DND-41 (cell line): ENCODE results near the gene ANO6.

Source experiments
- ATAC-seq: fragments of 200-7000 bp; cut with Tn5 transposase; 3 replicates; pipeline ENCODE4 v1.9.1; 2021; ENCODE audit warnings: low read depth; ENCODE audit not compliant: insufficient read depth
- DNase-seq: peaks from one replicate; pipeline ENCODE4 v3.0.0-alpha.2; 2020
- H2AFZ ChIP-seq: 2 replicates; pipeline ENCODE4 v1.6.0; 2012; ENCODE audit warnings: low read depth, low read length
- H3K27ac ChIP-seq: 2 replicates; pipeline ENCODE4 v1.5.1; 2012; ENCODE audit warnings: low read length, inconsistent platforms
- H3K27me3 ChIP-seq: fragments of 200-600 bp; sonication (generic); 2 replicates; pipeline ENCODE4 v1.6.0; 2012; ENCODE audit warnings: low read length, mild to moderate bottlenecking, inconsistent platforms; ENCODE audit not compliant: insufficient read depth, poor library complexity
- H3K36me3 ChIP-seq: 2 replicates; pipeline ENCODE4 v1.5.1; 2012; ENCODE audit warnings: low read length, inconsistent platforms; ENCODE audit not compliant: insufficient read depth
- H3K4me1 ChIP-seq: 2 replicates; pipeline ENCODE4 v1.5.1; 2012; ENCODE audit warnings: mild to moderate bottlenecking, low read length; ENCODE audit not compliant: insufficient read depth
- H3K4me2 ChIP-seq: 2 replicates; pipeline ENCODE4 v1.6.0; 2012; ENCODE audit warnings: mild to moderate bottlenecking, moderate library complexity, low read length, inconsistent platforms; ENCODE audit not compliant: insufficient read depth
- H3K4me3 ChIP-seq, 2 experiments: fragments of 200-600 bp in 1 of 2; shearing (Covaris generic) in 1 of 2; 2 replicates each; pipeline ENCODE4 v1.5.1; 2012 to 2016; ENCODE audit warnings: inconsistent platforms in 2 of 2, low read length in 2 of 2, mild to moderate bottlenecking in 2 of 2, low read depth in 1 of 2, moderate library complexity in 1 of 2
- H3K79me2 ChIP-seq: 2 replicates; pipeline ENCODE4 v1.6.0; 2012; ENCODE audit warnings: low read length, inconsistent platforms; ENCODE audit not compliant: insufficient read depth
- H3K9ac ChIP-seq: 2 replicates; pipeline ENCODE4 v1.6.0; 2012; ENCODE audit warnings: low read depth, mild to moderate bottlenecking, inconsistent platforms, low read length, moderate library complexity
- H3K9me3 ChIP-seq: 2 replicates; pipeline ENCODE4 v1.5.1; 2012; ENCODE audit warnings: low read length, moderate library complexity, mild to moderate bottlenecking, inconsistent platforms; ENCODE audit not compliant: insufficient read depth, severe bottlenecking
- H4K20me1 ChIP-seq: 2 replicates; pipeline ENCODE4 v1.6.0; 2012; ENCODE audit warnings: low read length; ENCODE audit not compliant: insufficient read depth
- EZH2 ChIP-seq: IDR thresholded peaks from 3 replicates; pipeline ENCODE4 v1.6.1; 2012; ENCODE audit warnings: borderline replicate concordance, low read depth, mild to moderate bottlenecking, moderate library complexity, low read length, inconsistent platforms; ENCODE audit not compliant: severe bottlenecking
- TF ChIP-seq, protein P1 (sequence below): IDR thresholded peaks from 2 replicates; pipeline ENCODE4 v1.5.1; 2012; ENCODE audit warnings: borderline replicate concordance, low read length, moderate library complexity, mild to moderate bottlenecking; ENCODE audit not compliant: poor library complexity, severe bottlenecking; ENCODE audit errors: extremely low read depth

ANO6 gene

GRCh38 chr12:45278447-45278846, 62.6 kb downstream of the ANO6 start:
- H3K4me1 ChIP-seq, result no peaks in the 10 kb centered on the region
- no peak overlapping the region for H2AFZ ChIP-seq
- H3K27ac ChIP-seq, result no peak overlapping the region
- DNase-seq (no peak), ATAC-seq (no peak)
- H3K9me3 ChIP-seq, result no peaks in the 10 kb centered on the region
- H3K79me2 ChIP-seq, result peaks cover 66% of the 10 kb centered on the region
- H4K20me1 ChIP-seq, result peaks cover 2% of the 10 kb centered on the region; the same call in 1 of the 2 replicates
- H3K4me2 ChIP-seq, result no peak overlapping the region
- no peak overlapping the region for H3K9ac ChIP-seq
- H3K36me3 ChIP-seq, result peaks cover 24% of the 10 kb centered on the region; the same call in 1 of the 2 replicates
- no peak overlapping the region for H3K4me3 ChIP-seq
- H3K27me3 ChIP-seq, result no peaks in the 10 kb centered on the region
- TF ChIP-seq EZH2, result no peak
- TF ChIP-seq, protein P1, sequence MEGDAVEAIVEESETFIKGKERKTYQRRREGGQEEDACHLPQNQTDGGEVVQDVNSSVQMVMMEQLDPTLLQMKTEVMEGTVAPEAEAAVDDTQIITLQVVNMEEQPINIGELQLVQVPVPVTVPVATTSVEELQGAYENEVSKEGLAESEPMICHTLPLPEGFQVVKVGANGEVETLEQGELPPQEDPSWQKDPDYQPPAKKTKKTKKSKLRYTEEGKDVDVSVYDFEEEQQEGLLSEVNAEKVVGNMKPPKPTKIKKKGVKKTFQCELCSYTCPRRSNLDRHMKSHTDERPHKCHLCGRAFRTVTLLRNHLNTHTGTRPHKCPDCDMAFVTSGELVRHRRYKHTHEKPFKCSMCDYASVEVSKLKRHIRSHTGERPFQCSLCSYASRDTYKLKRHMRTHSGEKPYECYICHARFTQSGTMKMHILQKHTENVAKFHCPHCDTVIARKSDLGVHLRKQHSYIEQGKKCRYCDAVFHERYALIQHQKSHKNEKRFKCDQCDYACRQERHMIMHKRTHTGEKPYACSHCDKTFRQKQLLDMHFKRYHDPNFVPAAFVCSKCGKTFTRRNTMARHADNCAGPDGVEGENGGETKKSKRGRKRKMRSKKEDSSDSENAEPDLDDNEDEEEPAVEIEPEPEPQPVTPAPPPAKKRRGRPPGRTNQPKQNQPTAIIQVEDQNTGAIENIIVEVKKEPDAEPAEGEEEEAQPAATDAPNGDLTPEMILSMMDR, result no peak

- Histone ChIP-seq H3K4me1 (no peaks in the 10 kb centered on the region), H3K4me3 (no peak overlapping the region), H3K9ac (no peak overlapping the region), H2AFZ (no peak overlapping the region), H3K4me2 (no peak overlapping the region), H3K27me3 (no peaks in the 10 kb centered on the region), H3K79me2 (peaks cover 53% of the 10 kb centered on the region), H3K9me3 (no peaks in the 10 kb centered on the region), H3K27ac (no peak overlapping the region), H3K36me3 (peaks cover 19% of the 10 kb centered on the region; the same call in 1 of the 2 replicates), H4K20me1 (peaks cover 5% of the 10 kb centered on the region; the same call in 1 of the 2 replicates)
- DNase-seq (no peak), ATAC-seq (no peak)
- TF ChIP-seq, protein P1, result no peak
- TF ChIP-seq EZH2, result no peak
Measured at GRCh38 chr12:45279931-45280830, 64.3 kb downstream of the ANO6 start.

DNA sequence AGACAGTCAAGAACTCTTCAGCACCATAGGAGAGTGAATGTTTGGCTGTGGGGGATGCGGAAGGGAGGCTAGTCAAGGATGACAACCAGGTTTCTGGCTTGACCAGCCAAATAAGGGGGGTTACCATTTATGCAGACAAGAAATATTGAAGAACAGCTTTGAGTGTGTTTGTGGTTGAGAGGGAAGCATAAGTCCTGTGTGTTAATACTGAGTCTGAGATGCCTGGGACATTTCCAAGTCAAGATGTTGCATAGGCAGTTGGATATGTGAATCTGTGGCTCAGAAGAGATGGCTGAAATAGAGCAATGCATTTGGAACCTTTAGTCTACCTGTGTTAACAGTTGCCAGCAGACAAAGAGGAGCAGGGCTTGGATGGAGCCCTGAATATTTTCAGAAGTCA, 66.1 kb downstream of the ANO6 start:
- Histone ChIP-seq H3K79me2 (peaks cover 38% of the 10 kb centered on the region), H3K4me3 (no peak overlapping the region), H3K4me1 (no peaks in the 10 kb centered on the region), H3K9ac (no peak overlapping the region), H3K4me2 (no peak overlapping the region), H3K36me3 (peaks cover 19% of the 10 kb centered on the region; the same call in 1 of the 2 replicates), H3K27ac (no peak overlapping the region), H2AFZ (no peak overlapping the region), H3K27me3 (no peaks in the 10 kb centered on the region), H4K20me1 (peaks cover 8% of the 10 kb centered on the region; the same call in 1 of the 2 replicates), H3K9me3 (no peaks in the 10 kb centered on the region)
- ATAC-seq, result no peak
- no peak for TF ChIP-seq EZH2
- TF ChIP-seq, protein P1, result no peak
- no peak for DNase-seq
